Heart right ventricle (tissue), 16 donors: Measurements from ENCODE around the gene CHCHD3. TPM values are rescaled to one million over a fixed set of nuclear protein-coding genes. Genes with fewer than 3 reads are reported as not detected.

ENCODE experiments used
- ATAC-seq, 8 donors: fragments of 200-7000 bp; cut with Tn5 transposase; one replicate each; pipeline ENCODE4 v1.9.1; 2020; ENCODE audit warnings: mild to moderate bottlenecking in 8 of 8, moderate library complexity in 8 of 8, moderate number of reproducible peaks in 1 of 8
- DNase-seq, 2 donors: peaks; one replicate each; pipeline ENCODE4 v3.0.0-alpha.2; 2020
- H3K27ac ChIP-seq, 10 donors: fragments of 200-600 bp; sonication (generic) in 2 of 10; one replicate each; pipeline versions ENCODE4 v1.5.0 to v1.8.0; 2020 to 2022; ENCODE audit warnings: mild to moderate bottlenecking in 3 of 10
- H3K27me3 ChIP-seq, 7 donors: fragments of 200-600 bp; one replicate each; pipeline ENCODE4 v1.8.0; 2021 to 2022; ENCODE audit warnings: mild to moderate bottlenecking in 2 of 7
- H3K36me3 ChIP-seq, 9 donors: fragments of 200-600 bp; sonication (generic) in 1 of 9; one replicate each; pipeline versions ENCODE4 v1.5.0 to v1.8.0; 2020 to 2022; ENCODE audit warnings: mild to moderate bottlenecking in 2 of 9
- H3K4me1 ChIP-seq, 9 donors: fragments of 200-600 bp; sonication (generic) in 1 of 9; one replicate each; pipeline versions ENCODE4 v1.5.0 to v1.8.0; 2020 to 2022; ENCODE audit warnings: mild to moderate bottlenecking in 4 of 9
- H3K4me3 ChIP-seq, 10 donors: fragments of 200-600 bp; sonication (generic) in 2 of 10; one replicate each; pipeline versions ENCODE4 v1.5.0 to v1.8.0; 2020 to 2022; ENCODE audit warnings: mild to moderate bottlenecking in 7 of 10, moderate library complexity in 2 of 10
- H3K9me3 ChIP-seq, 11 donors: fragments of 200-600 bp in 10 of 11; sonication (generic) in 2 of 11; one replicate each; pipeline versions ENCODE4 v1.5.0 to v1.8.0; 2013 to 2022; ENCODE audit warnings: mild to moderate bottlenecking in 2 of 11, control low read depth in 1 of 11, moderate library complexity in 1 of 11
- WGBS, 2 donors: extraction: QIAGEN DNeasy Blood & Tissue Kit; methylation state at CpG; one replicate each; pipeline ENCODE4 v1.1.7; 2013; ENCODE audit warnings: inconsistent platforms in 1 of 2; 5-methylcytosine and 5-hydroxymethylcytosine counted together
- intact Hi-C, 10 donors: fragments of 100-400 bp; cut with DNase I; formaldehyde crosslinking; loops; one replicate each; pipeline versions ENCODE4 v1.11.1 to v1.14.2; 2022
- polyA plus RNA-seq, 2 donors: library from polyadenylated mRNA; stranded (reverse); fragments of 200-250 nt; gene quantifications; one replicate each; pipeline ENCODE4 v1.2.3, GENCODE V29; 2013
- total RNA-seq, 10 donors: library from RNA; stranded (reverse); fragmentation: NEBNext Ultra II Directional in 3 of 10; extraction: Animal tissue kit (Norgen Biotek cat#: 25700) in 3 of 10; gene quantifications; one replicate each; pipeline versions ENCODE4 v1.2.1 to v1.2.4, GENCODE V29; 2021 to 2023
- TF ChIP-seq, protein P1 (sequence below), 9 donors: fragments of 200-600 bp; sonication (generic) in 2 of 9; IDR thresholded peaks; one replicate each; pipeline versions ENCODE4 v1.5.0 to v1.8.0; 2021 to 2022; ENCODE audit warnings: antibody characterized with exemption in 9 of 9, mild to moderate bottlenecking in 5 of 9, moderate library complexity in 1 of 9
- donor health status: Arrhythmogenic right ventricular cardiomyopathy.
- donor health status: ischemic (EF 13 %, LVEDD 7.1; RV severe dilation, severe dysfunction).
- donor health status: healthy with polysubstance abuse.
- donor health status: DM: no; HTN: yes; CAD: no.
- donor health status: DM: no; HTN: no; CAD: no.
- donor health status: ischemic (EF 25% LVEDD 6.9; RV normal size, moderate dysfunction).
- donor health status: ischemic (EF 25% LVEDD 5.7; RV mildly dilated, moderate dysfunction).
- donor health status: healthy.
- donor health status: DM: yes; HTN: yes; CAD: no.
- donor health status: Ischemic cardiomyopathy.
- donor health status: ischemic (EF 35%, LVEDD 5.7; RV mildly dilated, moderate dysfunction).
- donor health status: nonischemic (EF 11% LVEDD 7.7; RV severe dilation, severe dysfunction).
- donor health status: DM: yes; HTN: yes; CAD: no.
- donor health status: PGD.
- donor health status: ischemic (EF 29% LVEDD 5.4; RV normal size, mild dysfunction).
- donor health status: nonischemic (EF 23%, LVEDD 6.1; RV moderate dilation, normal function).

CHCHD3 gene
- total and polyA plus RNA-seq, 12 donors: 42.6 to 215 (median 185) TPM

DNA sequence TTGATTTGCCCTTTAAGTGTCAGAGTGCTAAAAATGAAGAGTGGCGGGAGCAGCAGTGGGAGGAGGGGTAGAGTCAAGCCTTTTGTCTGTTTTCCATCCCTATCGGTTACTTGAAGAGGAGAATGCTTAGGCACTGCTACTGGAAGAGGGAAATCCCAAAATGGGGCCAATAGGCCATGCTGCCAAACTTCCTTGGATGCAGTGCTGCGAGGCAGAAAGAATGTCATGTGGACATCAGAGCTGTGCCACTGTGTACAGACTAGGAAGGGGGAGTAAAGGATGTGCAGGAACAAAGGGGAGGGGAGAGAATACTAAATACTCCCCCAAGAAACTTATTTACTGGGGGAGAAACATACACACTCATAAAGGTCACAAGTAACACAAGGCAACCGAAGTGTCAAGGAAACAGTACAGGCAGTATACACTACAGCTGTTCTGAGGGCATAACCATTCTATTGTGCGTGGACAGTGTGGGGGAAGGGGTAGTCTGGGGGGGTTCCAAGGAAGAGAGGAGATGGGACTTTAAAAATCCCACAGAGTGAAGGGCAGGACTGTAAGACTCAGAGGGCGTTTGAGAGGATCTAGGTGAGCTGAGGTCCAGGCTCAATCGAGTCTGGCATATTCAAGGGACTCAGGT, 276.9 kb downstream of the CHCHD3 start:
- 68 to 76% methylated on average over 7 of the region's 7 CpGs for WGBS, 2 donors
- DNase-seq (peak in 1 of 2 donors; percentile 30), ATAC-seq (peak in 7 of 8 donors; percentile 65 to 97 (median 80))
- intact Hi-C loops: loop anchor here in 1 of 10 donors (5.0 kb wide), 1 partner anchor 1062 kb away; no protein-coding TSS in a partner anchor
- H3K9me3 ChIP-seq: no peaks in the 10 kb centered on the region
- TF ChIP-seq, protein P1, sequence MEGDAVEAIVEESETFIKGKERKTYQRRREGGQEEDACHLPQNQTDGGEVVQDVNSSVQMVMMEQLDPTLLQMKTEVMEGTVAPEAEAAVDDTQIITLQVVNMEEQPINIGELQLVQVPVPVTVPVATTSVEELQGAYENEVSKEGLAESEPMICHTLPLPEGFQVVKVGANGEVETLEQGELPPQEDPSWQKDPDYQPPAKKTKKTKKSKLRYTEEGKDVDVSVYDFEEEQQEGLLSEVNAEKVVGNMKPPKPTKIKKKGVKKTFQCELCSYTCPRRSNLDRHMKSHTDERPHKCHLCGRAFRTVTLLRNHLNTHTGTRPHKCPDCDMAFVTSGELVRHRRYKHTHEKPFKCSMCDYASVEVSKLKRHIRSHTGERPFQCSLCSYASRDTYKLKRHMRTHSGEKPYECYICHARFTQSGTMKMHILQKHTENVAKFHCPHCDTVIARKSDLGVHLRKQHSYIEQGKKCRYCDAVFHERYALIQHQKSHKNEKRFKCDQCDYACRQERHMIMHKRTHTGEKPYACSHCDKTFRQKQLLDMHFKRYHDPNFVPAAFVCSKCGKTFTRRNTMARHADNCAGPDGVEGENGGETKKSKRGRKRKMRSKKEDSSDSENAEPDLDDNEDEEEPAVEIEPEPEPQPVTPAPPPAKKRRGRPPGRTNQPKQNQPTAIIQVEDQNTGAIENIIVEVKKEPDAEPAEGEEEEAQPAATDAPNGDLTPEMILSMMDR (IDR thresholded peaks at IDR 0.05): no peak
- H3K27me3 ChIP-seq: no peaks in the 10 kb centered on the region
- no peak overlapping the region for H3K4me3 ChIP-seq
- no peak overlapping the region for H3K27ac ChIP-seq
- no peaks in the 10 kb centered on the region for H3K36me3 ChIP-seq
- peaks cover 0 to 15% (median 5%) of the 10 kb centered on the region in 9 donors for H3K4me1 ChIP-seq

DNA sequence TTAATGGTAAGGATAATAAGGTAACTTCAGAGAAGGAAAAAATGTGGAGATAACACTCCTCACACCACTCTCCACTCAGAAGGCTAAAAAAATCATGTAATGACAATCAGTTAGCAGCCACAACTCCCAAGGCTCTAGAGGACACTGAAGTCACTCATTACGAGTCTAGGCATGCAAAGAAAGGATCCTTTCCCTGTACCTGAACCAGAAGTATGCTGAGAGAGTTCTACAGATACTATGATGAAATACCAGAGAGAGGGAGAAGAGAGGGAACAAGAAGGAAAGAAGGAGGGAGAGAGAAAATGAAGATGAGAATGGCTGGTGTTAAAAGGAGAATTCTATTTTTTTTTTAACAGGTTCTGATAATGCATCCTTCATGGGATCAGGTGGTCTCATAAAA, 281.4 kb downstream of the CHCHD3 start:
- no peaks in the 10 kb centered on the region for H3K9me3 ChIP-seq
- H3K27ac ChIP-seq: no peak overlapping the region
- no peaks in the 10 kb centered on the region for H3K27me3 ChIP-seq
- H3K36me3 ChIP-seq: peaks cover 0 to 11% (median 6%) of the 10 kb centered on the region in 9 donors
- intact Hi-C loops: loop anchor here in 1 of 10 donors (5.0 kb wide), 1 partner anchor 1067 kb away; no protein-coding TSS in a partner anchor
- TF ChIP-seq, protein P1 (IDR thresholded peaks at IDR 0.05): no peak
- ATAC-seq (no peak), DNase-seq (no peak)
- H3K4me1 ChIP-seq: peaks cover 0 to 24% (median 5%) of the 10 kb centered on the region in 9 donors
- 62 to 67% methylated on average over 1 of the region's 1 CpG for WGBS, 2 donors
- H3K4me3 ChIP-seq: no peak overlapping the region

DNA sequence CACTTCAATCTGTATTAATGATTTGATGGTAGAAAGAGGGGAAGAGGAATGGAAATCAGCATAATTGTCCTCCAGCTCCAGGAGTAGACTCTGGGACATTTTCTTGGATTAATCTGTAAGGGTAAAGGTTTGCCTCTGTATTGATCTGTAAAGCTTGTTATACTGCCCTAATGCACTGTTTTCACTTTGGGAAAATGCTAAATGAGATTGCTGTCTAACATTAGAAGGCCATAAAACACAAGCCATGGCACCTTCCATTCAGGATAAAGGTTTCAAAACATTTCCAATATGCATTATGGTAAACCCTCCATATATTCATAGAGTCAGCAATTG, 282.8 kb downstream of the CHCHD3 start:
- peaks cover 0 to 25% (median 6%) of the 10 kb centered on the region in 9 donors for H3K36me3 ChIP-seq
- no peak overlapping the region for H3K27ac ChIP-seq
- H3K9me3 ChIP-seq: no peaks in the 10 kb centered on the region
- H3K4me3 ChIP-seq: no peak overlapping the region
- DNase-seq (no peak), ATAC-seq (no peak)
- H3K27me3 ChIP-seq: no peaks in the 10 kb centered on the region
- intact Hi-C loops: no loop called here
- H3K4me1 ChIP-seq: peaks cover 0 to 14% (median 2%) of the 10 kb centered on the region in 9 donors
- TF ChIP-seq, protein P1 (IDR thresholded peaks at IDR 0.05): no peak

DNA sequence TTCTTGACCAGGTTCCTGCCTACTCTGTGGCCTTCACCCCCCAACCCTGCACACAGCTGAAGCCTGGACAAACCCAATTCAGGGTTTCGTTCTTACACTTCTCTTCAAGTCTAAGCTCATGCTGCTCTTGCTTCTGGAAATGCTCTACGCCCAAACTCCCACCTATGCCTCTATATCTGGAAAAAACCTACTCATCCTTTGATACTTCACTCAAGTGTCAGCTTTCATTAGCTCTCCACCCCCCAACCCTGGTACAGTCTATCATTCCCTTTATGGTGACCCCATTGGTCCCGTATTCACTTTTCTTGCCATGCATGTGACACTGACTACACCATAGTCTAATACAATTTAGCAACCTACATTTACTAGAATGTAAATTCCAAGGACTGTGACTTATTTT, 284.7 kb downstream of the CHCHD3 start:
- ATAC-seq (no peak), DNase-seq (no peak)
- intact Hi-C loops: no loop called here
- H3K27me3 ChIP-seq: no peaks in the 10 kb centered on the region
- H3K36me3 ChIP-seq: peaks cover 0 to 34% (median 6%) of the 10 kb centered on the region in 9 donors
- H3K4me1 ChIP-seq: peaks cover 0 to 32% (median 6%) of the 10 kb centered on the region in 9 donors
- H3K27ac ChIP-seq: no peak overlapping the region
- TF ChIP-seq, protein P1 (IDR thresholded peaks at IDR 0.05): no peak
- H3K4me3 ChIP-seq: no peak overlapping the region
- 99% methylated on average over 3 of the region's 3 CpGs for WGBS, 2 donors
- H3K9me3 ChIP-seq: no peaks in the 10 kb centered on the region
